ENCODE data around the gene ABCA2. TPM values are rescaled to one million over a fixed set of nuclear protein-coding genes. Genes with fewer than 3 reads are reported as not detected.
A peak's percentile ranks its signal among the peaks of the same experiment; 100 is the strongest.

Gene ABCA2
- total RNA-seq, 1 donor from 2014 or later = 25.0 TPM

- Mint-ChIP-seq H3K4me1 (peaks cover 23% of the 10 kb centered on the region), H3K9me3 (no peaks in the 10 kb centered on the region), H3K4me3 (no peak overlapping the region), H3K36me3 (ENCODE audit: low read depth) (no peaks in the 10 kb centered on the region), H3K27ac (no peak overlapping the region), H3K27me3 (peaks cover 2% of the 10 kb centered on the region)
- intact Hi-C loops (cut with micrococcal nuclease) = no loop called here
- DNase-seq = no peak
Observed at GRCh38 chr9:137025517-137025966, 2.5 kb downstream of the ABCA2 start.

GRCh38 chr9:137023583-137023991, 4.5 kb downstream of the ABCA2 start:
- H3K4me3 Mint-ChIP-seq = no peak overlapping the region
- peaks cover 9% of the 10 kb centered on the region for H3K4me1 Mint-ChIP-seq
- H3K27me3 Mint-ChIP-seq = peaks cover 2% of the 10 kb centered on the region
- no peak overlapping the region for H3K27ac Mint-ChIP-seq
- H3K36me3 Mint-ChIP-seq (ENCODE audit: low read depth) = no peaks in the 10 kb centered on the region
- no peaks in the 10 kb centered on the region for H3K9me3 Mint-ChIP-seq
- intact Hi-C loops (cut with micrococcal nuclease) = no loop called here
- no peak for DNase-seq

- intact Hi-C loops (cut with micrococcal nuclease) = no loop called here
- no peak for DNase-seq
- no peaks in the 10 kb centered on the region for H3K36me3 Mint-ChIP-seq (ENCODE audit: low read depth)
- H3K9me3 Mint-ChIP-seq = no peaks in the 10 kb centered on the region
- H3K4me3 Mint-ChIP-seq = no peak overlapping the region
- H3K27ac Mint-ChIP-seq = no peak overlapping the region
- H3K4me1 Mint-ChIP-seq = peaks cover 9% of the 10 kb centered on the region
- H3K27me3 Mint-ChIP-seq = peaks cover 2% of the 10 kb centered on the region
Observed at GRCh38 chr9:137023157-137023556, 4.9 kb downstream of the ABCA2 start.

- Mint-ChIP-seq H3K36me3 (ENCODE audit: low read depth) (no peaks in the 10 kb centered on the region), H3K4me3 (no peak overlapping the region), H3K4me1 (peaks cover 9% of the 10 kb centered on the region), H3K27ac (no peak overlapping the region), H3K27me3 (peaks cover 2% of the 10 kb centered on the region), H3K9me3 (no peaks in the 10 kb centered on the region)
- intact Hi-C loops (cut with micrococcal nuclease) = loop anchor here (1.0 kb wide), 1 partner anchor 30 kb away; the partner anchor contains the start of gene PAXX
- DNase-seq = no peak
Observed at GRCh38 chr9:137022662-137023008, 5.4 kb downstream of the ABCA2 start.

GRCh38 chr9:137021979-137022661, 5.9 kb downstream of the ABCA2 start:
- Mint-ChIP-seq H3K4me1 (peaks cover 6% of the 10 kb centered on the region), H3K27ac (no peak overlapping the region), H3K27me3 (no peaks in the 10 kb centered on the region), H3K4me3 (no peak overlapping the region), H3K36me3 (ENCODE audit: low read depth) (no peaks in the 10 kb centered on the region), H3K9me3 (no peaks in the 10 kb centered on the region)
- intact Hi-C loops (cut with micrococcal nuclease) = loop anchor here (1.0 kb wide), 1 partner anchor 30 kb away; the partner anchor contains the start of gene PAXX
- DNase-seq = peak; percentile 91

- no peak for DNase-seq
- H3K27ac Mint-ChIP-seq = no peak overlapping the region
- no peak overlapping the region for H3K4me3 Mint-ChIP-seq
- H3K9me3 Mint-ChIP-seq = no peaks in the 10 kb centered on the region
- no peaks in the 10 kb centered on the region for H3K36me3 Mint-ChIP-seq (ENCODE audit: low read depth)
- intact Hi-C loops (cut with micrococcal nuclease) = no loop called here
- no peaks in the 10 kb centered on the region for H3K27me3 Mint-ChIP-seq
- peaks cover 4% of the 10 kb centered on the region for H3K4me1 Mint-ChIP-seq
Observed at GRCh38 chr9:137021568-137021978, 6.5 kb downstream of the ABCA2 start.

GRCh38 chr9:137020771-137021567, 7.1 kb downstream of the ABCA2 start:
- intact Hi-C loops (cut with micrococcal nuclease) = no loop called here
- Mint-ChIP-seq H3K9me3 (no peaks in the 10 kb centered on the region), H3K36me3 (ENCODE audit: low read depth) (no peaks in the 10 kb centered on the region), H3K4me1 (peaks cover 3% of the 10 kb centered on the region), H3K27ac (no peak overlapping the region), H3K4me3 (no peak overlapping the region), H3K27me3 (no peaks in the 10 kb centered on the region)
- no peak for DNase-seq

- Mint-ChIP-seq H3K36me3 (ENCODE audit: low read depth) (no peaks in the 10 kb centered on the region), H3K27me3 (no peaks in the 10 kb centered on the region), H3K4me3 (no peak overlapping the region), H3K4me1 (peaks cover 3% of the 10 kb centered on the region), H3K9me3 (no peaks in the 10 kb centered on the region), H3K27ac (no peak overlapping the region)
- no peak for DNase-seq
- intact Hi-C loops (cut with micrococcal nuclease) = no loop called here
Observed at GRCh38 chr9:137019891-137020683, 8.0 kb downstream of the ABCA2 start.

GRCh38 chr9:137018761-137019559, 9.1 kb downstream of the ABCA2 start:
- H3K4me3 Mint-ChIP-seq = no peak overlapping the region
- no peaks in the 10 kb centered on the region for H3K27me3 Mint-ChIP-seq
- no peaks in the 10 kb centered on the region for H3K9me3 Mint-ChIP-seq
- DNase-seq = no peak
- peaks cover 3% of the 10 kb centered on the region for H3K4me1 Mint-ChIP-seq
- no peak overlapping the region for H3K27ac Mint-ChIP-seq
- no peaks in the 10 kb centered on the region for H3K36me3 Mint-ChIP-seq (ENCODE audit: low read depth)
- intact Hi-C loops (cut with micrococcal nuclease) = no loop called here

- no peaks in the 10 kb centered on the region for H3K27me3 Mint-ChIP-seq
- H3K9me3 Mint-ChIP-seq = no peaks in the 10 kb centered on the region
- H3K27ac Mint-ChIP-seq = no peak overlapping the region
- peaks cover 3% of the 10 kb centered on the region for H3K4me1 Mint-ChIP-seq
- no peak for DNase-seq
- no peak overlapping the region for H3K4me3 Mint-ChIP-seq
- intact Hi-C loops (cut with micrococcal nuclease) = no loop called here
- H3K36me3 Mint-ChIP-seq (ENCODE audit: low read depth) = no peaks in the 10 kb centered on the region
Observed at GRCh38 chr9:137017791-137018497, 10.1 kb downstream of the ABCA2 start.

- Mint-ChIP-seq H3K27me3 (no peaks in the 10 kb centered on the region), H3K36me3 (ENCODE audit: low read depth) (no peaks in the 10 kb centered on the region), H3K9me3 (no peaks in the 10 kb centered on the region), H3K27ac (no peak overlapping the region), H3K4me1 (peaks cover 1% of the 10 kb centered on the region), H3K4me3 (no peak overlapping the region)
- intact Hi-C loops (cut with micrococcal nuclease) = no loop called here
- no peak for DNase-seq
Observed at GRCh38 chr9:137017071-137017470, 11.0 kb downstream of the ABCA2 start.

- Mint-ChIP-seq H3K9me3 (no peaks in the 10 kb centered on the region), H3K27ac (no peak overlapping the region), H3K36me3 (ENCODE audit: low read depth) (no peaks in the 10 kb centered on the region), H3K4me1 (no peaks in the 10 kb centered on the region), H3K4me3 (no peak overlapping the region), H3K27me3 (no peaks in the 10 kb centered on the region)
- no peak for DNase-seq
- intact Hi-C loops (cut with micrococcal nuclease) = no loop called here
Observed at GRCh38 chr9:137016436-137016835, 11.6 kb downstream of the ABCA2 start.

GRCh38 chr9:137015976-137016375, 12.1 kb downstream of the ABCA2 start:
- Mint-ChIP-seq H3K4me1 (no peaks in the 10 kb centered on the region), H3K36me3 (ENCODE audit: low read depth) (no peaks in the 10 kb centered on the region), H3K9me3 (no peaks in the 10 kb centered on the region)

More at GRCh38 chr9:137015976-137016375, 12.1 kb downstream of the ABCA2 start:
- Mint-ChIP-seq H3K27ac (no peak overlapping the region), H3K4me3 (no peak overlapping the region), H3K27me3 (no peaks in the 10 kb centered on the region)
- DNase-seq = no peak
- intact Hi-C loops (cut with micrococcal nuclease) = no loop called here

Data from activated CD4-positive, alpha-beta T cell treated with anti-CD3 and anti-CD28 coated beads, Interleukin-2, amount 10 ng/mL, durations not matched to agents 24 days and 14 days (primary cell).